HG03460 (cell line): ENCODE data around the gene CNKSR3.

ENCODE experiments used
- ATAC-seq: cut with Tn5 transposase; IDR thresholded peaks from one replicate; pipeline ENCODE4 v1.9.1; 2021; ENCODE audit not compliant: unreplicated experiment

CNKSR3 gene

GRCh38 chr6:154458565-154459470, 51.7 kb downstream of the CNKSR3 start:
- no peak for ATAC-seq

GRCh38 chr6:154457881-154458284, 52.6 kb downstream of the CNKSR3 start:
- ATAC-seq, result no peak

- ATAC-seq, result no peak
Observed at GRCh38 chr6:154457046-154457713, 53.3 kb downstream of the CNKSR3 start.

GRCh38 chr6:154453329-154453728, 57.2 kb downstream of the CNKSR3 start:
- ATAC-seq, result no peak

- ATAC-seq, result no peak
Observed at GRCh38 chr6:154450498-154450897, 60.0 kb downstream of the CNKSR3 start.

- ATAC-seq, result no peak
Observed at GRCh38 chr6:154448448-154449096, 61.9 kb downstream of the CNKSR3 start.

- no peak for ATAC-seq
Observed at GRCh38 chr6:154447954-154448353, 62.5 kb downstream of the CNKSR3 start.

GRCh38 chr6:154446984-154447383, 63.5 kb downstream of the CNKSR3 start:
- no peak for ATAC-seq

GRCh38 chr6:154445417-154445816, 65.1 kb downstream of the CNKSR3 start:
- no peak for ATAC-seq

GRCh38 chr6:154441995-154442310, 68.5 kb downstream of the CNKSR3 start:
- ATAC-seq, result peak; percentile 11

- ATAC-seq, result no peak
Observed at GRCh38 chr6:154440422-154441043, 70.0 kb downstream of the CNKSR3 start.

GRCh38 chr6:154440022-154440421, 70.5 kb downstream of the CNKSR3 start:
- no peak for ATAC-seq

GRCh38 chr6:154438882-154439415, 71.5 kb downstream of the CNKSR3 start:
- no peak for ATAC-seq

GRCh38 chr6:154435400-154435945, 75.0 kb downstream of the CNKSR3 start:
- no peak for ATAC-seq

GRCh38 chr6:154434662-154435061, 75.8 kb downstream of the CNKSR3 start:
- no peak for ATAC-seq

GRCh38 chr6:154433477-154434241, 76.8 kb downstream of the CNKSR3 start:
- no peak for ATAC-seq

GRCh38 chr6:154432533-154433476, 77.7 kb downstream of the CNKSR3 start:
- no peak for ATAC-seq

- no peak for ATAC-seq
Observed at GRCh38 chr6:154430481-154430919, 80.0 kb downstream of the CNKSR3 start.

- no peak for ATAC-seq
Observed at GRCh38 chr6:154429711-154430110, 80.8 kb downstream of the CNKSR3 start.
